ENCODE results near the gene THSD7B. TPM values are rescaled to one million over a fixed set of nuclear protein-coding genes. Genes with fewer than 3 reads are reported as not detected.

THSD7B gene
- total and polyA plus RNA-seq, 2 of the 8 experiments (the other 6 are each of a cell fraction or from before 2014, with no cell fraction given): 0.60 to 2.9 TPM

DNA sequence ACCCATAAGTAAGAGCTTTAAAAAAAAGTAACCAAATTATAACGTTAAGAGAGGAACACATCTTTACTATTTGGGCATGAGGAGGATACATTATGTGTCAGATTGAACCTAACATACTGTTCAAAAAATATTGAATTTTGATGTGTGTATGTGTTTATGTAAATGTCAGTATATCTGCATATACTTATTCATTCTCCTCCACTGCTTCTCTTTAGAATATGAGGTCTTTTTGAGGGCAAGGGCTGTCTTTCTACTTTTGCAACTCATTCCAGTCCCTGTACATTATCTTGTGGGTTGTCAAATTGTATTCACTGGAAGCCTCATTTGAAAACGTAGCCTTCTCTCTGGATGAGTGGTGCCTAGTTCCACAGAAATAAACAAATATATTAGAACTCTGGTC, 689.5 kb downstream of the THSD7B start (continued):
- TF ChIP-seq KDM1A (IDR thresholded peaks at IDR 0.05; ENCODE audit: borderline replicate concordance, low read length) (no peak), ZNF274 (IDR thresholded peaks at IDR 0.05; ENCODE audit: borderline replicate concordance, extremely low read depth, low read length) (no peak), TBP (IDR thresholded peaks at IDR 0.05; ENCODE audit: low read depth, low read length) (no peak), SAP30 (IDR thresholded peaks at IDR 0.05; ENCODE audit: insufficient read depth, insufficient replicate concordance, low read length) (no peak), EZH2 (IDR thresholded peaks at IDR 0.05; ENCODE audit: low read depth, low read length, severe bottlenecking) (no peak), MAFK (IDR thresholded peaks at IDR 0.05; ENCODE audit: low read depth, low read length) (no peak), SIN3A (conservative IDR thresholded peaks at IDR 0.05 in 1 of 2, IDR thresholded peaks at IDR 0.05 in 1 of 2; ENCODE audit: low read depth in 1 of 2, low read length in 2 of 2) (no peak)
- TF ChIP-seq, protein P1, sequence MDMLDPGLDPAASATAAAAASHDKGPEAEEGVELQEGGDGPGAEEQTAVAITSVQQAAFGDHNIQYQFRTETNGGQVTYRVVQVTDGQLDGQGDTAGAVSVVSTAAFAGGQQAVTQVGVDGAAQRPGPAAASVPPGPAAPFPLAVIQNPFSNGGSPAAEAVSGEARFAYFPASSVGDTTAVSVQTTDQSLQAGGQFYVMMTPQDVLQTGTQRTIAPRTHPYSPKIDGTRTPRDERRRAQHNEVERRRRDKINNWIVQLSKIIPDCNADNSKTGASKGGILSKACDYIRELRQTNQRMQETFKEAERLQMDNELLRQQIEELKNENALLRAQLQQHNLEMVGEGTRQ (IDR thresholded peaks at IDR 0.05; ENCODE audit: low read length): no peak
